Keratinocyte (primary cell): ENCODE data around the gene SLC30A3. TPM values are rescaled to one million over a fixed set of nuclear protein-coding genes. Genes with fewer than 3 reads are reported as not detected.
A peak's percentile ranks its signal among the peaks of the same experiment; 100 is the strongest.

Source experiments
- DNase-seq: peaks from one replicate; pipeline ENCODE4 v3.0.0-alpha.2; 2011; ENCODE audit warnings: low read depth, missing footprints, low spot score
- FAIRE-seq: peaks from 2 replicates; lab custom pipeline; 2011; peaks lifted over from hg19 to GRCh38; lab: Jason Lieb, UNC
- H2AFZ ChIP-seq: 2 replicates; pipeline ENCODE4 v1.6.0; 2012; ENCODE audit warnings: low read length, control low read depth, inconsistent platforms; ENCODE audit not compliant: control insufficient read depth
- H3K27ac ChIP-seq: 2 replicates; pipeline ENCODE4 v1.5.1; 2011; ENCODE audit warnings: low read length; ENCODE audit not compliant: control insufficient read depth, insufficient read depth
- H3K27me3 ChIP-seq: 3 replicates; pipeline ENCODE4 v1.6.0; 2011; ENCODE audit warnings: low read length; ENCODE audit not compliant: control insufficient read depth, insufficient read depth; ENCODE audit errors: extremely low read depth
- H3K36me3 ChIP-seq, 2 experiments: 2 replicates in 1 of 2; 3 replicates in 1 of 2; pipeline ENCODE4 v1.5.1; 2011; ENCODE audit warnings: low read length in 2 of 2, mild to moderate bottlenecking in 1 of 2; ENCODE audit not compliant: control insufficient read depth in 2 of 2, insufficient read depth in 2 of 2; ENCODE audit errors: extremely low read depth in 1 of 2
- H3K4me1 ChIP-seq: 3 replicates; pipeline ENCODE4 v1.5.1; 2011; ENCODE audit warnings: low read length; ENCODE audit not compliant: control insufficient read depth, insufficient read depth; ENCODE audit errors: extremely low read depth
- H3K4me2 ChIP-seq: 3 replicates; pipeline ENCODE4 v1.6.0; 2011; ENCODE audit warnings: low read depth, low read length; ENCODE audit not compliant: control insufficient read depth, insufficient read depth; ENCODE audit errors: extremely low read depth
- H3K4me3 ChIP-seq, 3 experiments: fragments of 200-600 bp in 1 of 3; sonication (generic) in 1 of 3; 2 replicates in 2 of 3; 3 replicates in 1 of 3; pipeline ENCODE4 v1.5.1; 2011 to 2016; ENCODE audit warnings: low read length in 3 of 3, mild to moderate bottlenecking in 3 of 3, control low read depth in 2 of 3, inconsistent platforms in 1 of 3, low read depth in 1 of 3, mixed read lengths in 1 of 3, mixed run types in 1 of 3, moderate library complexity in 1 of 3; ENCODE audit not compliant: control insufficient read depth in 2 of 3, insufficient read depth in 2 of 3; ENCODE audit errors: extremely low read depth in 1 of 3
- H3K79me2 ChIP-seq: 2 replicates; pipeline ENCODE4 v1.6.0; 2012; ENCODE audit warnings: low read length; ENCODE audit not compliant: control insufficient read depth, insufficient read depth
- H3K9ac ChIP-seq: 3 replicates; pipeline ENCODE4 v1.6.0; 2011; ENCODE audit warnings: low read length; ENCODE audit not compliant: control insufficient read depth, insufficient read depth; ENCODE audit errors: extremely low read depth
- H3K9me1 ChIP-seq: 3 replicates; pipeline ENCODE4 v1.6.0; 2011; ENCODE audit warnings: low read length; ENCODE audit not compliant: control insufficient read depth, insufficient read depth; ENCODE audit errors: extremely low read depth
- H3K9me3 ChIP-seq: 2 replicates; pipeline ENCODE4 v1.5.1; 2012; ENCODE audit warnings: low read depth, low read length; ENCODE audit not compliant: control insufficient read depth
- H4K20me1 ChIP-seq: 3 replicates; pipeline ENCODE4 v1.6.0; 2011; ENCODE audit warnings: low read length; ENCODE audit not compliant: control insufficient read depth, insufficient read depth; ENCODE audit errors: extremely low read depth
- CTCF ChIP-seq, 3 experiments: IDR thresholded peaks in 1 of 3; conservative IDR thresholded peaks in 1 of 3; optimal IDR thresholded peaks in 1 of 3; 2 replicates in 2 of 3; 3 replicates in 1 of 3; pipeline versions ENCODE3 to v1.5.1; 2011; ENCODE audit warnings: low read length in 3 of 3, mild to moderate bottlenecking in 3 of 3, moderate library complexity in 2 of 3, control low read depth in 1 of 3, inconsistent platforms in 1 of 3; ENCODE audit not compliant: insufficient read depth in 2 of 3; ENCODE audit errors: extremely low read depth in 1 of 3
- EZH2 ChIP-seq: IDR thresholded peaks from one replicate; pipeline ENCODE4 v1.6.1; 2012; ENCODE audit warnings: inconsistent platforms, mild to moderate bottlenecking, low read length, moderate library complexity
- dilution Hi-C: fragments of 300-500 bp; cut with MboI; formaldehyde crosslinking; loops from one replicate; pipeline ENCODE4 v1.7.0; 2020; ENCODE audit warnings: low sequenced_read_pairs; ENCODE audit not compliant: extremely low pct_ligation_motif_present
- polyA plus RNA-seq, 5 experiments: library from polyadenylated mRNA; depleted of rRNA in 3 of 5; stranded (reverse) in 3 of 5; stranded (forward) in 1 of 5; unstranded in 1 of 5; fragments of >200 nt; gene quantifications; 1 replicate in 1 of 5; 2 replicates in 3 of 5; 3 replicates in 1 of 5; pipeline versions ENCODE4 v1.2.1 to v1.2.3, GENCODE V29; 2011 to 2012; ENCODE audit warnings: missing spikeins in 2 of 5, low read depth in 1 of 5, low replicate concordance in 1 of 5

Gene SLC30A3
- polyA plus RNA-seq, 1 donor (not counting 4 experiments of a cell fraction or from before 2014, with no cell fraction given): not detected

- dilution Hi-C loops: no loop called here
- DNase-seq: no peak
- Histone ChIP-seq H3K9me3 (no peaks in the 10 kb centered on the region), H3K9me1 (no peaks in the 10 kb centered on the region), H2AFZ (no peak overlapping the region), H3K79me2 (peaks cover 22% of the 10 kb centered on the region), H3K4me3 (peak overlapping the region in 1 of 3 experiments; percentile 84), H3K4me1 (peaks cover 18% of the 10 kb centered on the region), H3K9ac (peak overlapping the region; percentile 87), H3K4me2 (peak overlapping the region; percentile 88), H3K27me3 (no peaks in the 10 kb centered on the region), H4K20me1 (no peaks in the 10 kb centered on the region), H3K36me3 (peaks cover 14 to 41% of the 10 kb centered on the region in 2 experiments), H3K27ac (no peak overlapping the region)
- FAIRE-seq: no peak
- TF ChIP-seq EZH2: no peak
- no peak for TF ChIP-seq CTCF (optimal IDR thresholded peaks at IDR 0.05 in 1 of 3, IDR thresholded peaks at IDR 0.05 in 1 of 3, conservative IDR thresholded peaks at IDR 0.05 in 1 of 3; ENCODE audit: extremely low read depth in 1 of 3, insufficient read depth in 2 of 3, low read length in 3 of 3)
These were observed 44.2 kb downstream of the SLC30A3 start for GRCh38 chr2:27218614-27219013.

- Histone ChIP-seq H3K9ac (peak within 1 kb of the TSS; percentile 87), H4K20me1 (no peaks in the 10 kb centered on the region), H3K4me1 (peaks cover 25% of the 10 kb centered on the region), H3K9me3 (no peaks in the 10 kb centered on the region), H3K36me3 (peaks cover 7 to 33% of the 10 kb centered on the region in 2 experiments), H3K4me2 (peak within 1 kb of the TSS; percentile 88), H3K4me3 (peak within 1 kb of the TSS; percentile 62 to 84 (median 82)), H3K27me3 (no peaks in the 10 kb centered on the region), H3K27ac (peak within 1 kb of the TSS; percentile 77), H3K79me2 (peaks cover 27% of the 10 kb centered on the region), H3K9me1 (no peaks in the 10 kb centered on the region), H2AFZ (peak within 1 kb of the TSS; percentile 20)
- dilution Hi-C loops: no loop called here
- no peak for DNase-seq
- FAIRE-seq: peak; percentile 60
- TF ChIP-seq CTCF (optimal IDR thresholded peaks at IDR 0.05 in 1 of 3, IDR thresholded peaks at IDR 0.05 in 1 of 3, conservative IDR thresholded peaks at IDR 0.05 in 1 of 3; ENCODE audit: extremely low read depth in 1 of 3, insufficient read depth in 2 of 3, low read length in 3 of 3) (peak in 2 of 3 experiments; percentile 18 to 26), EZH2 (no peak)
These were observed 45.4 kb downstream of the SLC30A3 start, which contains the start of gene CAD for GRCh38 chr2:27217173-27218121. Gene CAD, plus strand, starts transcription at chr2:27217369. Its CDS starts 183 bp downstream, at chr2:27217552.
